AG04450 (cell line): ENCODE results near the gene OLFM3. TPM values are rescaled to one million over a fixed set of nuclear protein-coding genes. Genes with fewer than 3 reads are reported as not detected.

Source experiments
- CTCF ChIA-PET: fragments of 300-600, 350-600 bp; formaldehyde crosslinking; extraction: SDS; loops from one replicate; lab custom pipeline; 2022; ENCODE audit warnings: antibody characterized with exemption, inconsistent platforms; lab: Charles Lee
- POLR2A ChIA-PET: fragments of 350-600 bp; formaldehyde crosslinking; extraction: SDS; loops from one replicate; lab custom pipeline; 2021; ENCODE audit warnings: antibody characterized with exemption, inconsistent platforms; lab: Yijun Ruan, JAX
- DNase-seq: peaks from one replicate; pipeline ENCODE4 v3.0.0-alpha.2; 2011; ENCODE audit warnings: low read depth, low spot score
- H3K27ac ChIP-seq: one replicate; pipeline ENCODE4 v1.5.1; 2012; ENCODE audit warnings: low read depth, low read length, control low read depth
- H3K27me3 ChIP-seq: one replicate; pipeline ENCODE4 v1.6.0; 2012; ENCODE audit warnings: low read length; ENCODE audit not compliant: control insufficient read depth, insufficient read depth
- H3K4me3 ChIP-seq: 2 replicates; pipeline ENCODE4 v1.5.1; 2011; ENCODE audit warnings: mild to moderate bottlenecking, low read depth, low read length, control low read depth
- H3K9me3 ChIP-seq: 2 replicates; pipeline ENCODE4 v1.5.1; 2012; ENCODE audit warnings: low read length; ENCODE audit not compliant: control insufficient read depth, insufficient read depth
- polyA plus RNA-seq: library from polyadenylated mRNA; depleted of rRNA; stranded (reverse); fragments of >200 nt; gene quantifications from 2 replicates; pipeline ENCODE4 v1.2.3, GENCODE V29; 2011
- TF ChIP-seq, protein P1 (sequence below): IDR thresholded peaks from 2 replicates; pipeline ENCODE4 v1.5.1; 2011; ENCODE audit warnings: low read depth, low read length, control low read depth, inconsistent platforms

Gene OLFM3
- polyA plus RNA-seq, 1 experiment, result not detected

DNA sequence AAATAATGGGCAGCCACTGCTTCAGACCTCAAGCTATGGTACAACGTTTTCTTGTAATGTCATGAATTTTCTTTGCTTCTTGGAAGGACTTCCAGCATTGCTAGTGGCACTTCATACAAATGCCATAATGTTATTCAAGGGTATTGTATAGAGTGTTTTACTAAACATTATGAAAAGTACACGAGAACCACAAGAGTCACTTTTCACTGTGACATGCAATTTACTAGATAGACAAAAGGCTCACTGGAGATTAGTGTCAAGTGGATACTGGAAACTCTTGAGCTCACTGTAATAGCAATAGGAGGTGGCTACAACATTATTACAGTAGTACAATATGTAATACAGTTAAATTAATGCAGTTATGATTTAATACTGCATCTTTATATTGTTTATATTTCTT is 5.3 kb upstream of the OLFM3 start:
- ChIA-PET CTCF (no interaction called here), POLR2A (no interaction called here)
- H3K4me3 ChIP-seq, result no peak overlapping the region

DNA sequence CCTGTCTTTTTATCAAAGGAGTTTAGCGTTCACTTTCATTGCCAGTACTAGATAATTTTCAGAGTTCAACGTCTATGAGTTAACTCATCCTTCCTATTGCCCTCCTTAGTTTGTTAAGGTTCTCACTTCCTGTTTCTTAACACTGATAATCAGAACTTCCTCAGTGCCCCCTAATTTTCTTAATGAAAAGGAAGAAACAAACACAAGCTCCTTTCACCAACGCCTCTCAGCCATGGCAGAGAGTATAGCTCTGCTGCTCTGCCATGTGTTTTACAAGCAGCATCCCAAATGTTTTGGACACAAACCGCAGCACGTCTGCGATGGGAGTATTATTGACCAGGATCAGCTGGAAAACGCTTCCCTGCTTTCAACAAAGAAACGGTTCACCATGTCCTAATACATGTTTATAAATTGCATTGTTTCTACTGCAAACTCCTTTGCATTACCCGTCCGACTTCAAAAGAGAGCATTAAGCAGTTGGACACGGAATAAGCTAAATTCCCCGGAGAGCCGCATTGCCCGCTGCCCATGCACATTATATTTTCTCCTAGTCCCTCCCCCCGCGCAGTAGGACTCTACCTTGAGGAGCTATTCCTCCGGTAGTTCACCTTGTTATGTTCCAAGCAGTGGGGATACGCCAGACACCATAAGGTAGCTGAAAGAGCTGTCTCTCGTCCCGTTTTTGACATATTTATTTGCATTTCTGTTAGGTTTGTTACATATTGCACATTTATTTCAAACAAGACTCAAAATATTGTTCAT is 561 bp downstream of the OLFM3 start:
- ChIA-PET POLR2A (no interaction called here), CTCF (no interaction called here)
- no peak overlapping the region for H3K27ac ChIP-seq
- peaks cover 4% of the 10 kb centered on the region; the same call in 1 of the 2 replicates for H3K9me3 ChIP-seq
- no peaks in the 10 kb centered on the region for H3K27me3 ChIP-seq
- DNase-seq, result no peak
- H3K4me3 ChIP-seq, result no peak overlapping the region
- TF ChIP-seq, protein P1, sequence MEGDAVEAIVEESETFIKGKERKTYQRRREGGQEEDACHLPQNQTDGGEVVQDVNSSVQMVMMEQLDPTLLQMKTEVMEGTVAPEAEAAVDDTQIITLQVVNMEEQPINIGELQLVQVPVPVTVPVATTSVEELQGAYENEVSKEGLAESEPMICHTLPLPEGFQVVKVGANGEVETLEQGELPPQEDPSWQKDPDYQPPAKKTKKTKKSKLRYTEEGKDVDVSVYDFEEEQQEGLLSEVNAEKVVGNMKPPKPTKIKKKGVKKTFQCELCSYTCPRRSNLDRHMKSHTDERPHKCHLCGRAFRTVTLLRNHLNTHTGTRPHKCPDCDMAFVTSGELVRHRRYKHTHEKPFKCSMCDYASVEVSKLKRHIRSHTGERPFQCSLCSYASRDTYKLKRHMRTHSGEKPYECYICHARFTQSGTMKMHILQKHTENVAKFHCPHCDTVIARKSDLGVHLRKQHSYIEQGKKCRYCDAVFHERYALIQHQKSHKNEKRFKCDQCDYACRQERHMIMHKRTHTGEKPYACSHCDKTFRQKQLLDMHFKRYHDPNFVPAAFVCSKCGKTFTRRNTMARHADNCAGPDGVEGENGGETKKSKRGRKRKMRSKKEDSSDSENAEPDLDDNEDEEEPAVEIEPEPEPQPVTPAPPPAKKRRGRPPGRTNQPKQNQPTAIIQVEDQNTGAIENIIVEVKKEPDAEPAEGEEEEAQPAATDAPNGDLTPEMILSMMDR, result no peak

More for the DNA sequence above, 5.3 kb upstream of the OLFM3 start:
- TF ChIP-seq, protein P1, result no peak
- Histone ChIP-seq H3K27ac (no peak overlapping the region), H3K9me3 (no peaks in the 10 kb centered on the region), H3K27me3 (no peaks in the 10 kb centered on the region)
- no peak for DNase-seq

DNA sequence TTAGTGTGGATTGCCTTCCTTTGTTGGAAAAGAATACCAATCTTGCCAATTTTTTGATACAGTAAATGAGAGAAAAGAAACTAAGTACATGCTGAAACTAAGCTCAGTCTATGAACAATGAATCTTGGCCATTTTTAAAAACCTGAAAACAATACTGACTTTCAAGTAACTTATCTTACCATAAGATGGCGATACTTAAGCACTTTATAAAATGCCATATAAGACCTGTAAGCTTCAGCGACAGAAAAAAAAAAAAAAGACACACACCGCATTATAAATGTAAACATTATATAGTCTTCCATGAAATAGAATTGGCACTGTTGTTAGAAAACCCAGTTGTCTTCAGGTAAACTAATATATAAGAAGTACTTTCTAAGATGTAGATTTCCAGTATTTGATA is 3.0 kb downstream of the OLFM3 start:
- Histone ChIP-seq H3K4me3 (no peak overlapping the region), H3K27me3 (no peaks in the 10 kb centered on the region), H3K27ac (no peak overlapping the region), H3K9me3 (peaks cover 4% of the 10 kb centered on the region; the same call in 1 of the 2 replicates)
- DNase-seq, result no peak
- ChIA-PET CTCF (interaction anchor here (0.6 kb wide), 1 partner anchor 326 kb away, joined by 3 read pairs; no protein-coding TSS in a partner anchor), POLR2A (no interaction called here)
- TF ChIP-seq, protein P1, result no peak

DNA sequence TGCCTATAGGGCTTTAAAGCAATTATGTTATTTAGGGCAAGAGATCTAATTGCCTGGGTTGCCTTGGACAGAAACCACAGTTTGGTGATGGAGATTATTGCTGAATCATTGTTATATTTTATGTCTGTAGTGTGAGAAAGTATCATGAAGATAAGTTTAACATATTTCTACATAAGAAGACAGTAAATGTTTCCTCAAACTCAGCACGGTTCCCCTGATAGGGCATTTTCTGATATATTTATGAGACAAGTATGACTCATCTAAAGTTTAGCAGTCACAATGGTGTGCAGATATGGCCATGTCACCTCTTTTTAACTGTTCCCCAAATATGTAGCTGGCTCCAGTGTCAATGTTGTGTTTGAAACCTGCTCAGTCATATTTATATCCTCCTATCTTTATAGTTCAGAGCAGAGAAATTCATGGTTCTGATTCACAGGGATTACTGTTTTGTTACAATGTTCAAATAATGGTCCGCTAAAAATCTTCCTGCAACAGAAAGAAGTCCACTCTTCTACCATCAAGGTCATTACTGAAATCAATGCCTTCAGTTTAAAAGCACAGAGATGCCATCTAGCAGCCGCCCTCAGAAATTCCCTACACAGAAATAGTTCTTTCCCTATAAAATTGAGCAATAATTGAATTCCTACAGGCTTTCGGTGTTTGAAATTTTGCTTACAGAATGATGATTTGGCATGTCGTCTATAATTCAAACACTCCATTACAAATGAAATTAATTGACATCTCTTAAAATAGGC is 3.7 kb downstream of the OLFM3 start:
- H3K27ac ChIP-seq, result no peak overlapping the region
- ChIA-PET CTCF (interaction anchor here (0.6 kb wide), 1 partner anchor 327 kb away, joined by 3 read pairs; no protein-coding TSS in a partner anchor), POLR2A (no interaction called here)
- no peaks in the 10 kb centered on the region for H3K27me3 ChIP-seq
- peaks cover 4% of the 10 kb centered on the region; the same call in 1 of the 2 replicates for H3K9me3 ChIP-seq
- TF ChIP-seq, protein P1, result no peak
- H3K4me3 ChIP-seq, result no peak overlapping the region
- DNase-seq, result no peak

DNA sequence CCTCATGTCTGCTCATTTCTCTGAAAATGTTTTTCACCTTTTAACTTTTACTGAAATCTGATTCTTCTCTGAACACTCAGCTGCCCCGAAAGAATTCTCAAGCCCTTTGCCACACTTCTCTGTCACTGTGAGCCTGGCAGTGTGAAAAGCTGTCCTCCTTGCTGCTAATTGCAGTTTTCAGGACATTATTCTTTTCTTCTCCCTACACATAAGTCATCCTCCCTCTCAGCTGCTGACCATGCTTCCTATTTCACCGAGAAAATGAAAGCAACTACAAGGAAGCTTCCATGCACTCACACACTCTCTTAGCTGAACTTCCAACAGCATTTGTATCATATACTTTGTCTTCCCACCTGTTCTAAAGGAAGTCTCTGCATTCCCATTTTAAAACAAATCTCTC is 15.8 kb downstream of the OLFM3 start:
- no peak overlapping the region for H3K4me3 ChIP-seq
- peaks cover 2% of the 10 kb centered on the region; the same call in 1 of the 2 replicates for H3K9me3 ChIP-seq
- no peak overlapping the region for H3K27ac ChIP-seq
- POLR2A ChIA-PET, result no interaction called here
- TF ChIP-seq, protein P1, result no peak
- CTCF ChIA-PET, result no interaction called here
- no peaks in the 10 kb centered on the region for H3K27me3 ChIP-seq
- DNase-seq, result no peak
